Measurements from ENCODE around the gene WDR48. TPM values are rescaled to one million over a fixed set of nuclear protein-coding genes. Genes with fewer than 3 reads are reported as not detected.

WDR48 gene
- total RNA-seq, 1 donor from 2014 or later: 38.5 TPM

DNA sequence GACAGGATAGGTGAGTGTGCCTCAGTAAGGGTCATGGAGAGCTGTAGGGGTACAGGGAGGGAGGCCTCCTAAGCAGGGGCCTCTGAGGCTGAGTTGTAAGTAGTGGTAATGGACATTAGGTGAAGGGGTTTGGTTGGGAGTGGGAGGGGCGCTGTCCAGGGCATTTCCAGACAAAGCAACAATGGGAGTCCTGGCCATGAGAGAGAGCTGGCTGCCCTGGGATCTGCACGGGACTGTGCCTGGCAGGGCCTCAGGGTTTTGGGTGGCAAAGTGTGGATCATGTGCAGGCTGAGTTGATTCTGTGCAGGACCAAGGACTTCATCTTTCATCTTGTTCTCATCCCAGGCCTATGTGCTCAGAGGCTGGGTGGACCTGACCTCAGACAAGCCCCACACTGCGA, 60.3 kb downstream of the WDR48 start:
- no peaks in the 10 kb centered on the region for H3K4me1 Mint-ChIP-seq (ENCODE audit: low read depth, unreplicated experiment)
- no peak overlapping the region for H3K27ac Mint-ChIP-seq (ENCODE audit: unreplicated experiment)
- no peak overlapping the region for H3K4me2 ChIP-seq (ENCODE audit: low read length)
- no peaks in the 10 kb centered on the region for H4K20me1 ChIP-seq (ENCODE audit: insufficient read depth, low read length)
- no peak overlapping the region for H3K4me3 Mint-ChIP-seq (ENCODE audit: unreplicated experiment)
- FAIRE-seq (no peak), DNase-seq (ENCODE audit: low read depth) (no peak)
- no peak overlapping the region for H3K9ac ChIP-seq (ENCODE audit: low read length)
- peaks cover 1% of the 10 kb centered on the region for H3K9me3 Mint-ChIP-seq (ENCODE audit: unreplicated experiment)
- H3K27me3 ChIP-seq (ENCODE audit: insufficient read depth, low read length): no peaks in the 10 kb centered on the region
- peaks cover 2% of the 10 kb centered on the region for H3K79me2 ChIP-seq (ENCODE audit: insufficient read depth, low read length)
- H3K36me3 Mint-ChIP-seq (ENCODE audit: low read depth, unreplicated experiment): peaks cover 7% of the 10 kb centered on the region
- H2AFZ ChIP-seq (ENCODE audit: low read depth, low read length): no peak overlapping the region
- no peak for TF ChIP-seq CTCF (IDR thresholded peaks at IDR 0.05; ENCODE audit: insufficient read depth, low read depth, low read length)
- no peak for TF ChIP-seq EZH2 (IDR thresholded peaks at IDR 0.05; ENCODE audit: insufficient read depth, low read length)
- H3K36me3 ChIP-seq (ENCODE audit: insufficient read depth, low read length): no peaks in the 10 kb centered on the region
- no peaks in the 10 kb centered on the region for H3K9me3 ChIP-seq (ENCODE audit: insufficient read depth, low read depth, low read length)
- H3K4me3 ChIP-seq (ENCODE audit: insufficient read depth, low read depth, low read length): no peak overlapping the region
- H3K4me1 ChIP-seq (ENCODE audit: insufficient read depth, low read length): peaks cover 6% of the 10 kb centered on the region
- no peak overlapping the region for H3K27ac ChIP-seq (ENCODE audit: low read depth, low read length)
- peaks cover 9% of the 10 kb centered on the region for H3K27me3 Mint-ChIP-seq (ENCODE audit: low read depth, unreplicated experiment)

DNA sequence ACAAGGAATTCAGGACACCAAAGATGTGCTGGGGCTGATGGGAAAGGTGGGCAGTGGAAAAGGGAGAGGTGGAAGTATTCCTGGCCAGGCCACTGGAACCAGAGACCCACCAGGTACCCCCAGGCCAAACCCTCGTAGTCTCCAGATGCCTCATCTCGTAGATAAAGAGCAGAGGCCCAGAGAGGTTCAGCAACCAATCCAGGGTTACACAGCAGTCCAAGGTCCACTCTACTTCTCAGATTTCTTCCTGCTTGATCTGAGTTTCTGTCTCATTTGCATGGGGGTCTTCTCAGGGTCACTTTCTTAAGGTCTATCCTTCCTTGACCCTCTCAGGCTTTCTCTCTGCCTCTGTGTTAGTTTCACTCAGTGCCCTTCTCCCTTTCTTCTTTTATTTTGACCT, 60.7 kb downstream of the WDR48 start:
- Histone ChIP-seq H4K20me1 (ENCODE audit: insufficient read depth, low read length) (no peaks in the 10 kb centered on the region), H3K4me3 (ENCODE audit: insufficient read depth, low read depth, low read length) (no peak overlapping the region), H3K79me2 (ENCODE audit: insufficient read depth, low read length) (no peaks in the 10 kb centered on the region), H3K27me3 (ENCODE audit: insufficient read depth, low read length) (no peaks in the 10 kb centered on the region), H3K27ac (ENCODE audit: low read depth, low read length) (no peak overlapping the region), H3K9me3 (ENCODE audit: insufficient read depth, low read depth, low read length) (no peaks in the 10 kb centered on the region), H3K4me1 (ENCODE audit: insufficient read depth, low read length) (peaks cover 6% of the 10 kb centered on the region), H3K36me3 (ENCODE audit: insufficient read depth, low read length) (no peaks in the 10 kb centered on the region), H3K4me2 (ENCODE audit: low read length) (no peak overlapping the region), H3K9ac (ENCODE audit: low read length) (no peak overlapping the region), H2AFZ (ENCODE audit: low read depth, low read length) (no peak overlapping the region)
- TF ChIP-seq CTCF (IDR thresholded peaks at IDR 0.05; ENCODE audit: insufficient read depth, low read depth, low read length) (no peak), EZH2 (IDR thresholded peaks at IDR 0.05; ENCODE audit: insufficient read depth, low read length) (no peak)
- Mint-ChIP-seq H3K4me3 (ENCODE audit: unreplicated experiment) (no peak overlapping the region), H3K27me3 (ENCODE audit: low read depth, unreplicated experiment) (peaks cover 10% of the 10 kb centered on the region), H3K27ac (ENCODE audit: unreplicated experiment) (no peak overlapping the region), H3K4me1 (ENCODE audit: low read depth, unreplicated experiment) (no peaks in the 10 kb centered on the region), H3K9me3 (ENCODE audit: unreplicated experiment) (peaks cover 1% of the 10 kb centered on the region), H3K36me3 (ENCODE audit: low read depth, unreplicated experiment) (peaks cover 7% of the 10 kb centered on the region)
- DNase-seq (ENCODE audit: low read depth) (no peak), FAIRE-seq (no peak)

DNA sequence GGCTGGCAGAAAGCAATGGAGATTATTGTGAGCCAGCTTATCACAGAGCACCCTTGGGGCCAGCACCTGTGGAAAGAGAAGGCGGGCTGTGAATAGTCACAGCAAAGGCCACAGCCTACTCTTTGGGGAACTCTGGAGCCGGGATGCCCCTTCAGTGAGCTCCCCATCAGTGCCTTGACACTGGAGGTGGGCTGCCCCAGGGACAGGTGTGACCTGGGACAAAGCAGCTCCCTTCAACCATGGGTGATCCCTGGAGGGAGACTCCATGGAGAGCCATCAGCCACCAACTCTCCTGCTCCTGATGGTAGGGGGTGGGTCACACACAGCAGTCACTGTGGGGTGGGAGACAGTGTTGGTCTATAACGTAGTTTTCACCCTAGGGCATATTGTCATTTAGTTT, 61.5 kb downstream of the WDR48 start:
- H3K4me1 Mint-ChIP-seq (ENCODE audit: low read depth, unreplicated experiment): no peaks in the 10 kb centered on the region
- Histone ChIP-seq H3K79me2 (ENCODE audit: insufficient read depth, low read length) (no peaks in the 10 kb centered on the region), H3K4me3 (ENCODE audit: insufficient read depth, low read depth, low read length) (no peak overlapping the region), H3K9me3 (ENCODE audit: insufficient read depth, low read depth, low read length) (no peaks in the 10 kb centered on the region), H4K20me1 (ENCODE audit: insufficient read depth, low read length) (no peaks in the 10 kb centered on the region), H3K9ac (ENCODE audit: low read length) (no peak overlapping the region), H3K27me3 (ENCODE audit: insufficient read depth, low read length) (no peaks in the 10 kb centered on the region), H3K4me1 (ENCODE audit: insufficient read depth, low read length) (peaks cover under 1% of the 10 kb centered on the region), H2AFZ (ENCODE audit: low read depth, low read length) (no peak overlapping the region), H3K27ac (ENCODE audit: low read depth, low read length) (no peak overlapping the region), H3K4me2 (ENCODE audit: low read length) (no peak overlapping the region), H3K36me3 (ENCODE audit: insufficient read depth, low read length) (no peaks in the 10 kb centered on the region)
- peaks cover 7% of the 10 kb centered on the region for H3K36me3 Mint-ChIP-seq (ENCODE audit: low read depth, unreplicated experiment)
- H3K9me3 Mint-ChIP-seq (ENCODE audit: unreplicated experiment): peaks cover 1% of the 10 kb centered on the region
- no peak for DNase-seq (ENCODE audit: low read depth)
- FAIRE-seq: no peak
- TF ChIP-seq CTCF (IDR thresholded peaks at IDR 0.05; ENCODE audit: insufficient read depth, low read depth, low read length) (no peak), EZH2 (IDR thresholded peaks at IDR 0.05; ENCODE audit: insufficient read depth, low read length) (no peak)
- no peak overlapping the region for H3K27ac Mint-ChIP-seq (ENCODE audit: unreplicated experiment)
- H3K27me3 Mint-ChIP-seq (ENCODE audit: low read depth, unreplicated experiment): peaks cover 12% of the 10 kb centered on the region
- H3K4me3 Mint-ChIP-seq (ENCODE audit: unreplicated experiment): no peak overlapping the region

Measured in astrocyte (in vitro differentiated cells and primary cell).